GM11168 (cell line): ENCODE measurements around the gene ELK4.

Experiments used
- in situ Hi-C: fragments of 300-500 bp; cut with MboI; formaldehyde crosslinking; loops from one replicate; pipeline ENCODE4 v1.12.0; 2022; ENCODE audit warnings: low sequenced_read_pairs; ENCODE audit not compliant: unreplicated experiment

Gene ELK4

GRCh38 chr1:205571747-205572146 is 60.1 kb downstream of the ELK4 start:
- in situ Hi-C loops: no loop called here

DNA sequence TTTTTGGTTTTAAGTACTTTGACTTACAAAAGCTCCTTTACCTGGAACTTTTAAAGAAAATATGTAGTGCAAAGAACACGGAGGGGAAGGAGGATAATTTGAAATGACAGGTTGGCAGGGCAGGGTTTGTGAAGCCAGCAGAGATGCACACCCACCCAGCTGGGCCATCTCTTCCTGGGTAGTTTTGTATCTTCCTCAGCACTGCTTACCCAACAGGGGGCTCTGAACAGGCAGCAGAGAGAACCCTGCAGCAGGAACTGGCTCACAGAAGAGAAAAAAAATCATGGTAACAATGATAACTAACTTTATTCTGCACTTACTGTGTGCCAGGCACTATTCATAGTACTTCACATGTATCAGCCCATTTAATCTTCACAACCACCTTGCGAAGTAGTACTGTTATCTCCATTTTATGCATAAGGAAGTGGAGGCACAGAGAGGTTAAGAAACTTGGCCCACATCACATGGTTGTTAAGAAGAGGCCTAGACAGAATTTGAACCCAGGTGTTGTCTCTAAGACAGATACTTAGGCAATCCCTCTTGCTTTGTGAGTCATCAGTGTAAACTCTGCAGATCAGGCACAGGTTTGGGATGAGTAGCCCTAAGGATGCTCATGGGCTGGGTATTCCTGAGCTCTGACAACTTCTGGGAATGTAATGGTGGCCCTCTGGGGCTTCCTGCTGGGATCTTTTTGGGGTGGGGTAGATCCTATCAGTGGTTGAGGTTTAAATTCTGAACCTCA is 60.8 kb downstream of the ELK4 start:
- in situ Hi-C loops: no loop called here

DNA sequence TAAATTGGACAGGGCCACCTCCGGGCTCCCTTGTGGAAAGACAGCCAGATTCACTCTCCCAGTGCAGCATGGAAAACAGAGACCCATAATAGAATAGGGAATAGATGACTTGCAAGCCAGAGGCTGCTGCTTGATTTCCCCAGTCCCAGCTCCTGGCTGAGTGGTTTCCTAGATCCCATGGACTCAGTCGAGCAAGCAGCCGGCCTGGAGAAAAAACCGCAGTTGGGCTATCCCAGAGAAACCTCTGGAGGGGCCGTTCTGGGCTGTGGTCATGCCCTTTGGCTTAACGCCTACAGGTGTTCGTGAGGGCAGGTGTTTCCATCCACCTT is 61.7 kb downstream of the ELK4 start:
- in situ Hi-C loops: no loop called here

DNA sequence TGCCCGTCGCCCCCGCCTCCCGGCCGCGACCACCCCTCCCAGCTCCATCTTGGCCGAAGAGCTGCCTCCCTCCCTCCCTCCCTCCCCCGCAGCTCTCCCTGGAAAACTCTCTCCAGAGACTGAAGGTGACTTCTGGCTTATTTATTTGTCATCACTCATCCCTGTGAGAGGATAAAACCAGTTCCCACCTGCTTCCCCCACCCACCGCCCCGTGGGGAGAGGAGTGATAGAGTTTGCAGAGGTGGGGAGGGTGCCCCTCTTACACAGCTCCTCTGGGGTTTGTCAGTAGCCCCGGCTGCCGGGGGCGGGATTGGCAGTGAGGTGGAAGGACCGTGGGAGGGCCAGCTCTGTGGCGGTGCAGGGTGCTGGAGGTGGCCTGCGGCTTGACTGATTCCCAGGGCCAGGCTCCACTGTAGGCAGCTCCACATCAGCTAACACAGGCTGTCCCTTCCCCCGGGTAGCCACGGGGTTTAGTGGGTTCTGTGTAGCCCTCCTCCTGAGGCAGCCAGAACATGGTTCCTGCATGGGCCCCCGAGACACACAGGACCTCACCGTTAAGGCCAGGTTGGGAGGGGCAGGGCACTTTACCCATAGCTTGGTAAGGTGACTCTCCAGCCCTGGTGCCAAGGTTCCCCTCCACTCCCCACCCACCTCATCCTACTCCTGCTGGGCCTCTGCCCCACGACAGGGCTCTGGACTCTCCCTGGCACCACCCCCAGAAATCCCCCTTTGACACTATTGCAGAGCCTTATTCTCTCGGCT is 62.2 kb downstream of the ELK4 start:
- in situ Hi-C loops: no loop called here

DNA sequence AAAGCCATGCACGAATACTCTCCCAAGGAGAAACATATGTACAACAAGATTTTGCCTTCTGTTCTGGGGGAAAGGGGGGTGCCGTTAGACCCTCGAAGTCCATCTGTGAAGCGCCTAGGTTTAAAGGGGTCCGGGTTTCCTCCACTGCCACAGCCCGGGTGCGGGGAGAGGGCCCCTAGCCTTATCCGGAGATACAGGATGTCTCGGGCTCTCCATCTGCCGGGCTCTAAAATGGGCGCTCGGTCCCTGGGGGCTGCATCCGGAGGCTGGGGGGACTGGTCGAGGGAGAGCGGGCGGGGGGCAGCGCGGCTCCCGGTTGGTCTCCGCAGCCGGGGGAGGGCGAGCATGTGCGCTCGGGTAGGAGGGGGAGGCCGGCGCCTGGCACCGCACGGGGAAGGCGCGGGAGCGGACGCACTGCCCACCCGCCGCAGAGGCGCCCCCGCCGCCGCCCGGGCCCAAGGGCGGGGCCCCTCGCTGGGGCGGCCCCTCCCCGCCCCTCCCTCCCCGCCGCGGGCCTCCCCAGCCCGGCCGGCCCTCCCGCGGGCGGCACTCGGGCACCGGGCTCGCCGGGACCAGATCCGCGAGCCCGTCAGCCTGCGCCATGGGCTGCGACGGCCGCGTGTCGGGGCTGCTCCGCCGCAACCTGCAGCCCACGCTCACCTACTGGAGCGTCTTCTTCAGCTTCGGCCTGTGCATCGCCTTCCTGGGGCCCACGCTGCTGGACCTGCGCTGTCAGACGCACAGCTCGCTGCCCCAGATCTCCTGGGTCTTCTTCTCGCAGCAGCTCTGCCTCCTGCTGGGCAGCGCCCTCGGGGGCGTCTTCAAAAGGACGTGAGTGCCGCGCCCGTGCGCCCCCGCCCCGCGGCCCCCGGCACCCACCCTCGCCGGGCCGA is 63.1 kb downstream of the ELK4 start:
- in situ Hi-C loops: no loop called here

GRCh38 chr1:205568135-205568468 is 63.7 kb downstream of the ELK4 start:
- in situ Hi-C loops: no loop called here

DNA sequence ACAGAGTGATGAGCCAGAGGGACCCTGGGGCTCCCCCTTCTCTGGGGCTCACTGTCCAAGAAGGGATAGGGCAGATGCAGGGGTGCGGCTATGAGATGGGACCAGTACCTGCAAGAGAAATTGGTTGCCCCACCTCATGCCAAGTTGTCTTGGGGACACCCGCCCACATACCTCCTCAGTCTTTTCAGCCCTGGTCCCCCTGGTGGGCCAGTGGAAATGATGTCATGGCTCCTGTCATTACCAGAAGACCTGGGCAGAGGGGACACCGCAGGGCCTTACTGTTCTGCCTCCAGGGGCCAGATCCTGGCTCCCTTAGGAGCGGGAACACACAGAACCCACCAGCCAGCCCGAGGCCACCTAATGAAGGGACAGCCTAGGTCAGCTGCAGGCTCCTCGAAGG is 64.1 kb downstream of the ELK4 start:
- in situ Hi-C loops: no loop called here

GRCh38 chr1:205565799-205566198 is 66.0 kb downstream of the ELK4 start:
- in situ Hi-C loops: no loop called here

DNA sequence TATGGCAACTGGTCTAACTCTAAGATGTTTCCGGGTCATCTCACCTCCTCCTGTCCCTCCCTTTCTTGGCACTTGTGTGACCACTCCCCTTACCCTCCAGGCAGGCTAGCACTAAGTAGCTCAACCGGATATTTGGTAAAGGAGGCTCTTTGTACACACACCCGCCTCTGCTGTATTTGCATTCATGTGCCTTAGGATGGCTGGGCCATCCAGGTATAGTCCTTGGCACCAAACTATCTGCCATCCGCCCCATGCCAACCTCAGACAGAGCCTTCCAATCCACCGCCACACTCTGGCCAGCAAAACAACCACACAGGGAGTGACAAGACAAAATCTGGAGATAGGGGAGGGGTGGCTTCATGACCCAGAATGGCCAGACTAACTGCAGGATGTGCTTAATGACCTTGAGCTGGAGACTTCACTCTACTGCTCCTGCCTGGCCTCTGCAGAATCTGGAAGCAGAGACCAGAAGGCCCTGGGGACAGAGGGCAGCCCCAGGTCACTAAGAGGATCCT is 67.8 kb downstream of the ELK4 start:
- in situ Hi-C loops: no loop called here

DNA sequence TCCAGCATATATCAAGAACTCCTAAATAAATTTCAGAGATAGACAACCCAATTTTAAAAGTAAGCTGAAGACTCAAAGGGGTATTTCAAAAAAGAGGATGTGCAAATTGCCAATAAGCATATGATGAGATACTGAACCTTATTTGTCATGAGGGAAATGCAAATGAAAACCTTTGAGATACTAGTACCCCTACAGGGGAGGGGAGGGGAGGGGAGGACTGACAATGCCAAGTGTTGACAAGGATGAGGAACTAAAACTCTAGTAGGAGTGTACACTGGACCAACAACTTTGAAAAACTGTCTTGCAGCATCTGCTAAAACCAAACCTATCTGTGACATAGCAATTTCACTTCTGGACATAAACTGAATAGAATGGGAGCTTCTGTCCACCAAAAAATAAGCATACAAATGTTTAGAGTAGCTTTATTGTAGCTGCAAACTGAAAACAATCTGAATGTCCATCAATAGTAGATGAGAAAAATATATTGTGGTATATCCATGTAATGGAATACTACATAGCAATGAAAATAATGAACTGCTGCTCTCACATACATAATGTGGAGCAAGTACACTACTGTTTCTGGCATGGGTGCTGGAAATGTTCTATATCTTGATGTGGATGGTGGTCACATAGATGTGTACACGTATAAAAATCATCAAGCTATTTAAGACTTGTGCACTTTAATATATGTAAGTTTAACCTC is 70.2 kb downstream of the ELK4 start:
- in situ Hi-C loops: no loop called here
